WTC11 (cell line): Measurements from ENCODE around the gene TRAP1. TPM values are rescaled to one million over a fixed set of nuclear protein-coding genes. Genes with fewer than 3 reads are reported as not detected.

Experiments used
- ATAC-seq: fragments of 200-7000 bp; cut with Tn5 transposase; 2 replicates; pipeline ENCODE4 v1.10.0; 2021; ENCODE audit warnings: mild to moderate bottlenecking, moderate library complexity
- CTCF ChIA-PET: fragments of 300-600 bp; sonication (Branson Sonifier 250); formaldehyde crosslinking; loops from one replicate; lab custom pipeline; 2021; ENCODE audit warnings: antibody characterized with exemption; lab: Charles Lee
- POLR2A ChIA-PET: fragments of 350-600 bp; sonication (Branson Sonifier 250); formaldehyde crosslinking; loops from one replicate; lab custom pipeline; 2021; ENCODE audit warnings: antibody characterized with exemption; lab: Charles Lee
- DNase-seq: peaks from one replicate; pipeline ENCODE4 v3.0.0; 2021; ENCODE audit warnings: low spot score
- H3K27ac Mint-ChIP-seq: 2 replicates; pipeline ENCODE4 v1.8.0; 2021; ENCODE audit warnings: mixed read lengths
- H3K27me3 Mint-ChIP-seq: 2 replicates; pipeline ENCODE4 v1.8.0; 2021; ENCODE audit warnings: low read depth, mild to moderate bottlenecking, moderate library complexity, mixed read lengths
- H3K36me3 Mint-ChIP-seq: 2 replicates; pipeline ENCODE4 v1.8.0; 2021; ENCODE audit warnings: mixed read lengths
- H3K4me1 Mint-ChIP-seq: 2 replicates; pipeline ENCODE4 v1.8.0; 2022; ENCODE audit warnings: mixed read lengths
- H3K4me3 Mint-ChIP-seq: 2 replicates; pipeline ENCODE4 v1.8.0; 2021; ENCODE audit warnings: mild to moderate bottlenecking, moderate library complexity, mixed read lengths
- H3K9me3 Mint-ChIP-seq: 2 replicates; pipeline ENCODE4 v1.8.0; 2021; ENCODE audit warnings: mixed read lengths
- ATF2 ChIP-seq: sonication (generic); formaldehyde crosslinking; IDR thresholded peaks from 2 replicates; pipeline ENCODE4 v1.8.1; 2022; ENCODE audit warnings: low read depth, missing genetic modification reagents, borderline replicate concordance
- E2F5 ChIP-seq: sonication (generic); formaldehyde crosslinking; IDR thresholded peaks from 2 replicates; pipeline ENCODE4 v1.8.1; 2022; ENCODE audit warnings: mild to moderate bottlenecking, moderate library complexity, missing genetic modification reagents
- EMX1 ChIP-seq: fragments of 250-450 bp; sonication (Bioruptor Pico); IDR thresholded peaks from 2 replicates; pipeline ENCODE4 v1.8.0; 2021; ENCODE audit warnings: mild to moderate bottlenecking
- ESRRA ChIP-seq: sonication (generic); formaldehyde crosslinking; IDR thresholded peaks from 2 replicates; pipeline ENCODE4 v1.8.1; 2022; ENCODE audit warnings: mild to moderate bottlenecking, missing genetic modification reagents, borderline replicate concordance
- FOXK1 ChIP-seq: sonication (generic); formaldehyde crosslinking; IDR thresholded peaks from 2 replicates; pipeline ENCODE4 v1.8.0; 2022; ENCODE audit warnings: mild to moderate bottlenecking, moderate library complexity, missing genetic modification reagents
- FOXP4 ChIP-seq: sonication (generic); formaldehyde crosslinking; IDR thresholded peaks from 2 replicates; pipeline ENCODE4 v1.8.0; 2022; ENCODE audit warnings: mild to moderate bottlenecking, missing genetic modification reagents
- JUN ChIP-seq: sonication (generic); formaldehyde crosslinking; IDR thresholded peaks from 2 replicates; pipeline ENCODE4 v1.8.0; 2023; ENCODE audit warnings: mild to moderate bottlenecking, missing genetic modification reagents
- KAT7 ChIP-seq: sonication (generic); formaldehyde crosslinking; IDR thresholded peaks from 2 replicates; pipeline ENCODE4 v1.8.1; 2023; ENCODE audit warnings: missing genetic modification reagents, mild to moderate bottlenecking, borderline replicate concordance
- NFATC4 ChIP-seq: fragments of 250-450 bp; sonication (Bioruptor Pico); IDR thresholded peaks from 2 replicates; pipeline ENCODE4 v1.9.0; 2021; ENCODE audit warnings: mild to moderate bottlenecking
- RELA ChIP-seq: sonication (generic); formaldehyde crosslinking; IDR thresholded peaks from 2 replicates; pipeline ENCODE4 v1.8.1; 2022; ENCODE audit warnings: missing genetic modification reagents, mild to moderate bottlenecking, borderline replicate concordance
- SOX15 ChIP-seq: fragments of 250-450 bp; sonication (Bioruptor Pico); IDR thresholded peaks from 2 replicates; pipeline ENCODE4 v1.9.0; 2021; ENCODE audit warnings: mild to moderate bottlenecking
- SP1 ChIP-seq: sonication (generic); formaldehyde crosslinking; conservative IDR thresholded peaks from 2 replicates; pipeline ENCODE4 v1.8.1; 2022; ENCODE audit warnings: missing genetic modification reagents
- TCF7 ChIP-seq: sonication (generic); formaldehyde crosslinking; IDR thresholded peaks from 2 replicates; pipeline ENCODE4 v1.8.0; 2022; ENCODE audit warnings: mild to moderate bottlenecking, low read depth, missing genetic modification reagents, moderate library complexity
- ZNF317 ChIP-seq: sonication (generic); formaldehyde crosslinking; IDR thresholded peaks from 2 replicates; pipeline ENCODE4 v1.8.1; 2023; ENCODE audit warnings: low read depth, mild to moderate bottlenecking, moderate library complexity, missing genetic modification reagents, borderline replicate concordance
- total RNA-seq: library from RNA; stranded (reverse); gene quantifications from 3 replicates; pipeline ENCODE4 v1.2.3, GENCODE V29; 2021
- TF ChIP-seq, protein P1 (sequence below): sonication (generic); formaldehyde crosslinking; IDR thresholded peaks from 2 replicates; pipeline ENCODE4 v1.8.1; 2023; ENCODE audit warnings: mild to moderate bottlenecking, moderate library complexity, missing genetic modification reagents
- TF ChIP-seq, protein P2 (sequence below): sonication (generic); formaldehyde crosslinking; IDR thresholded peaks from 2 replicates; pipeline ENCODE4 v1.8.0; 2022; ENCODE audit warnings: mild to moderate bottlenecking, missing genetic modification reagents
- TF ChIP-seq, protein P3 (sequence below): fragments of 250-450 bp; sonication (Bioruptor Pico); IDR thresholded peaks from 2 replicates; pipeline ENCODE4 v1.9.0; 2021; ENCODE audit warnings: mild to moderate bottlenecking

The TRAP1 gene
- total RNA-seq, 1 experiment from 2014 or later: 285 TPM

GRCh38 chr16:3655396-3656159 lies 61.7 kb downstream of the TRAP1 start:
- H3K4me3 Mint-ChIP-seq: no peak overlapping the region
- CTCF ChIA-PET: interaction anchor here (1.0 to 1.9 kb wide), 4 partner anchors 9 to 102 kb away, joined by 3 to 5 read pairs (median 4); no protein-coding TSS in a partner anchor
- DNase-seq (peak; percentile 8), ATAC-seq (no peak)
- H3K27me3 Mint-ChIP-seq: no peaks in the 10 kb centered on the region
- POLR2A ChIA-PET: no interaction called here
- no peaks in the 10 kb centered on the region for H3K9me3 Mint-ChIP-seq
- no peak for TF ChIP-seq RELA (CRISPR knock-in tag)
- no peak for TF ChIP-seq ESRRA
- TF ChIP-seq, protein P1, sequence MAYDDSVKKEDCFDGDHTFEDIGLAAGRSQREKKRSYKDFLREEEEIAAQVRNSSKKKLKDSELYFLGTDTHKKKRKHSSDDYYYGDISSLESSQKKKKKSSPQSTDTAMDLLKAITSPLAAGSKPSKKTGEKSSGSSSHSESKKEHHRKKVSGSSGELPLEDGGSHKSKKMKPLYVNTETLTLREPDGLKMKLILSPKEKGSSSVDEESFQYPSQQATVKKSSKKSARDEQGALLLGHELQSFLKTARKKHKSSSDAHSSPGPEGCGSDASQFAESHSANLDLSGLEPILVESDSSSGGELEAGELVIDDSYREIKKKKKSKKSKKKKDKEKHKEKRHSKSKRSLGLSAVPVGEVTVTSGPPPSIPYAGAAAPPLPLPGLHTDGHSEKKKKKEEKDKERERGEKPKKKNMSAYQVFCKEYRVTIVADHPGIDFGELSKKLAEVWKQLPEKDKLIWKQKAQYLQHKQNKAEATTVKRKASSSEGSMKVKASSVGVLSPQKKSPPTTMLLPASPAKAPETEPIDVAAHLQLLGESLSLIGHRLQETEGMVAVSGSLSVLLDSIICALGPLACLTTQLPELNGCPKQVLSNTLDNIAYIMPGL (CRISPR knock-in tag): no peak
- no peak for TF ChIP-seq SP1
- TF ChIP-seq ZNF317 (CRISPR knock-in tag): no peak
- TF ChIP-seq, protein P2, sequence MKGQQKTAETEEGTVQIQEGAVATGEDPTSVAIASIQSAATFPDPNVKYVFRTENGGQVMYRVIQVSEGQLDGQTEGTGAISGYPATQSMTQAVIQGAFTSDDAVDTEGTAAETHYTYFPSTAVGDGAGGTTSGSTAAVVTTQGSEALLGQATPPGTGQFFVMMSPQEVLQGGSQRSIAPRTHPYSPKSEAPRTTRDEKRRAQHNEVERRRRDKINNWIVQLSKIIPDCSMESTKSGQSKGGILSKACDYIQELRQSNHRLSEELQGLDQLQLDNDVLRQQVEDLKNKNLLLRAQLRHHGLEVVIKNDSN (CRISPR knock-in tag): no peak
- no peak for TF ChIP-seq FOXP4
- no peak for TF ChIP-seq ATF2 (CRISPR knock-in tag)
- TF ChIP-seq JUN: no peak
- no peak for TF ChIP-seq NFATC4 (CRISPR knock-in tag)
- TF ChIP-seq EMX1 (CRISPR knock-in tag): no peak
- TF ChIP-seq SOX15 (CRISPR knock-in tag): no peak
- no peak for TF ChIP-seq FOXK1 (CRISPR knock-in tag)
- TF ChIP-seq TCF7: no peak
- TF ChIP-seq E2F5: no peak
- H3K27ac Mint-ChIP-seq: peak overlapping the region; percentile 87
- H3K4me1 Mint-ChIP-seq: peaks cover 33% of the 10 kb centered on the region
- H3K36me3 Mint-ChIP-seq: peaks cover 57% of the 10 kb centered on the region

DNA sequence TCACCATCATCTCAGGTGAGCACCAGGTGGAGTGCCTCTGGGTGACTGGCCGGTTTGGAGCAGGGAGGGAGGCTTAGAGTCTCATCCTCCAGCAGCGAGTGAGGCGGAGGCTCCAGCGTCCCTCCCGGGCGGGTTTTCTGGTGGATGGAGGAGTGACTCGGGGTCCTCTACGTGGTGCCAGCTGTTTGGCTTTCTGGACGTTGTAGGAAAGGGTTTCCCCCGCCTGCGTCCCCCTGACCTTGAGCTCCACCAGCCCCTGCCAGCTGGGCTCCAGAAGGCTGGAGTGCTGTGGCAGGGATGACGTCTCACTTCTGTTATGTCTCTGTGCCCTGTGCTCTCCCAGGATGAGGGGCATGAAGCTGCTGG lies 62.3 kb downstream of the TRAP1 start:
- no peaks in the 10 kb centered on the region for H3K9me3 Mint-ChIP-seq
- H3K27ac Mint-ChIP-seq: peak overlapping the region; percentile 87
- H3K4me1 Mint-ChIP-seq: peaks cover 33% of the 10 kb centered on the region
- H3K36me3 Mint-ChIP-seq: peaks cover 52% of the 10 kb centered on the region
- no peak overlapping the region for H3K4me3 Mint-ChIP-seq
- CTCF ChIA-PET: interaction anchor here (1.0 to 1.9 kb wide), 3 partner anchors 9 to 102 kb away, joined by 3 to 5 read pairs (median 3); no protein-coding TSS in a partner anchor
- TF ChIP-seq KAT7: no peak
- TF ChIP-seq, protein P3, sequence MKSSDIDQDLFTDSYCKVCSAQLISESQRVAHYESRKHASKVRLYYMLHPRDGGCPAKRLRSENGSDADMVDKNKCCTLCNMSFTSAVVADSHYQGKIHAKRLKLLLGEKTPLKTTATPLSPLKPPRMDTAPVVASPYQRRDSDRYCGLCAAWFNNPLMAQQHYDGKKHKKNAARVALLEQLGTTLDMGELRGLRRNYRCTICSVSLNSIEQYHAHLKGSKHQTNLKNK (CRISPR knock-in tag): no peak
- TF ChIP-seq, all 79 proteins: peak for 0
- DNase-seq: peak; percentile 13
- POLR2A ChIA-PET: no interaction called here
- no peaks in the 10 kb centered on the region for H3K27me3 Mint-ChIP-seq
- no peak for ATAC-seq
